ENCODE data around the gene NF1. TPM values are rescaled to one million over a fixed set of nuclear protein-coding genes. Genes with fewer than 3 reads are reported as not detected.
A peak's percentile ranks its signal among the peaks of the same experiment; 100 is the strongest.
"Not testable (repeated sequence)": the region's sequence is repeated elsewhere in the genome, so short reads cannot be mapped to it uniquely, and the experiment has no call there.

Gene NF1
- 22.6 and 28.6 TPM in 2 replicates for total RNA-seq

GRCh38 chr17:31094600-31095235 lies at the start of gene NF1:
Gene NF1, plus strand, starts transcription at chr17:31094977. Its CDS starts 333 bp downstream, at chr17:31095310.
- peak; percentile 83 to 94 for DNase-seq (ENCODE audit: low read depth in 2 of 2)

DNA sequence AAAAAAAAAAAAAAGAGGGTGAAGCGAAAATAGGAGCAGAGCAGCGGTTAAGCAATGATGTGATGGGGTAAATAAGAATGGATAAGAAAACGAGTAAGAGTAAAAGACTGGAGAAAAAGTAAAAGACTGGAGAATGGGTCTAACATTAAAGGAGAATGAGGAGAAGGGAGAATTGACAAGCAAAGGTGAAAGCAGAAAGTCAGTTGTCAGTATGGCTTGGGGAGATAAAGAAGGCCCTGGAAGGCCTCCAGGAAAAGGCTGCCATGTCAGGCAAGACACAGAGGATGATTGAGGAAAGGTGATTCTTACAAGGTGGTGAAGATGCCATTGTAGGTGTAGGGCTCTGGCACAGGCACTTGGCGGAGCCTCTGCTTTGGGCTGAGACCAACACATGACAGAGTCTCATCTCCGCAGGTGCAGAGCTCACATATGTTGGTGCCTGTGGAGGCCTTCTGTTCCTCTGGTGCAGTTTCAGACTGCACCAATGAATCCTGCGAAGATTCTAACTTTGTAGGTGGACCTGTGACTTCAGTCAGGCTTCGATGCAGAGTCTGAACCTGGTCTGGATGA lies 47.8 kb upstream of the NF1 start:
- DNase-seq (ENCODE audit: low read depth in 2 of 2): not testable (repeated sequence)

DNA sequence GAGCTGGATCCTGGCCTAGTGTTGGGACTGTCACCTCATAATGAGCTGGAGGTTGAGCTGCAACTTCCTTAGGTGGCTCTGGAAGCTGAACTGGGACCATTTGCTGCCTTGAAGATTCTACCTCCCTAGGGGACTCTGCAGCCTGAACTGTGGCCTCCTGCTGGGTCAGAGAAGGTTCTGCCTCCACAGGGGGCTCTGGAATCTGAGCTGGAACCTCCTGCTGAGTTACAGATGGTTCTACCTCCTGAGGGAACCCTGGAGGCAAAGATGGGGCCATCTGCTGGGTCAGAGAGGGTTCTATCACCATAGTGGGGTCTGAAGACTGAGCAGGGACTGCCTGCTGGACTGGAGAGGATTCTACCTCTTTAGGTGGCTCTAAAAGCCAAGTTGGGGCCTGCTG lies 46.6 kb upstream of the NF1 start:
- no peak for DNase-seq (ENCODE audit: low read depth in 2 of 2)

DNA sequence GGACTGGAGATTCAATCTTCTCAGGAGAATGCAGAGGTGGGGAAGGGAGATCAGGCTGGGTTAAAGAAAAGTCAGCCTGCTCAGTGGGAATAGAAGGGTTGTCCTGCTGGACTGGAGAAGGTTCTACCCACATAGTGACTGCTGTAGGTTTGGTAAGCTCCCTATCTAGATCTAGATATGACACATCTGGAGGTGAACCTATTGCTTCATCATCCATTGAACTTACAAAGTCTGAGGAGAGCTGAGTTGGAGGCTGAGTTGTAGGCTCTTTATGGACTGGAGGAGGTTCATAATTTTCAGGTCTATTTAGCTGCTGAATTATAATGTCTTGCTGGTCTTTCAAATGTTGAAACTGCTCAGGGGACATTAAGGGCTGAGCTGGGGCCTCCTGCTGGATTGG lies 46.0 kb upstream of the NF1 start:
- no peak for DNase-seq (ENCODE audit: low read depth in 2 of 2)

DNA sequence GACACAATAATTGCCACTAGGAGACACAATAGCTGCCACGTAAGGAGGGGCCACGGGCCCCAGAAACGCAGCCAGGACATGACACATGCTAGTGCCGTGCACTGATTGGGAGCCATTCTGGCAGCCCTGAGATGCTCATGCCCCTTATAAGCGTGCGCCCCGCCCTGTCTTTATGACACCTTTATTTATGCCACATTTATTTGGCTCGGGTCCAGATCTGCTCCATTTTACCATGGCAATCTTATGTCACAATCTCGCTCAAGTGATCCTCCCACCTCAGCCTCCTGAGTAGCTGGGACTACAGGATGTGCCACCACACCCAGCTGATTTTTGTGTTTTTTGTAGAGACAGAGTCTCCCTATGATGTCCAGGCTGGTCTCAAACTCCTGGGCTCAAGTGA lies 43.8 kb upstream of the NF1 start:
- DNase-seq (ENCODE audit: low read depth in 2 of 2): no peak

GRCh38 chr17:31051506-31051905 lies 43.3 kb upstream of the NF1 start:
- no peak for DNase-seq (ENCODE audit: low read depth in 2 of 2)

GRCh38 chr17:31052187-31052889 lies 42.4 kb upstream of the NF1 start:
- DNase-seq (ENCODE audit: low read depth in 2 of 2): no peak

DNA sequence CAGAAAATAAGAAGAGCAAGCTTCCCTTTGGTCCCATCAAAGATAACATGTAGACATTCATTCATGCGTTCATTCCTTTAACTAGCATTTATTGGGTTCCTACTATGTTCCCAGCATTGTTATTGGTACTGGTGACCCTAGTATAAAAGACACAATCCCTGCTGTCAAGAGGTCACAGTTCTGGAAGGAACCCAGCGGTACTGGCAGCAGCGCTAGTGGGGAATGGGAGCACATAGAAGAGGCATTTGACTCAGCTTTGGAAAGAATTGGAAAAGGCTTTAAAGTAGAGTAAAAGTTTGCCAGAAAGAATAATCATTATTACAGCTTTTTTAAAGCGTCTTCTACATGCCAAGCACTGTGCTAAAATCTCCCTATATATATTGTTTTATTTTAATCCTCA lies 41.7 kb upstream of the NF1 start:
- no peak for DNase-seq (ENCODE audit: low read depth in 2 of 2)

DNA sequence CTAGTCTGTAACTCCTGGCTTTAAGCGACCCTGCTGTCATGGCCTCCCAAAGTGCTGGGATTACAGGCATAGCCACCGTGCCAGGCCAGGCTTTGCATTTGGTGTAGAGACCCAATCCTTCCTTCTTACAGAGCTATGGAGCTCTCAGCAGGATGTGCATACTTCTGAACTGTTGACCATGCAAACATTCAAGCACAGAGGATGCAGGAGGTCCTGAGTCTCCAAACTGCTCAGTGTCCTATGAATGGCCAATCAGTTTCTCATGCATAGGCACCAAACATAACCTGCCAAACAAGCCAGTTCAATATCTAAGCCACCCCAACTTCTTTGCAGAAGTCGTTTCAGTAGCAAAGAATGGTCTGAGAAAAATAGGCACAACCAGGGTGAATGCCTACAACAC lies 40.0 kb upstream of the NF1 start:
- no peak for DNase-seq (ENCODE audit: low read depth in 2 of 2)

DNA sequence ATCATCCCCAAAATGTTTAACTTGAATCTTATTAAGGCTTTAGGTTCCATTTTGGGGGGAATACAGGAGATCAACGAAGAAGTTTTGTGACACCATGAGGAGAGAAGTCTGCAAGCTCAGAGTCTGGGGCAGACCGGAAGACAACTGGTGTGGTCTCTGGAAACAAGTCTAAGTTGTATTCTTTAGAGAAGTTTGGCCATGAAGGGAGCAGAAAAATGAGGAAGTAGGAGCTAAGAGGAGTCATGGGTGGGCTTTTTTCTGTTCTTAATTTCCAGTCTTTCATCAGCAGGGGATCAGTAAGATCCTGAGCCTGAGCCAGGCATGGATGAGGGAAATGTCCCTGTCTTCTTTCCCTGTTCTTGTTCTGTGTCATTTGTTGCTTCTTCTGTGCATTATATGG lies 35.8 kb upstream of the NF1 start:
- DNase-seq (ENCODE audit: low read depth in 2 of 2): no peak

GRCh38 chr17:31060791-31061550 lies 33.8 kb upstream of the NF1 start:
- no peak for DNase-seq (ENCODE audit: low read depth in 2 of 2)

DNA sequence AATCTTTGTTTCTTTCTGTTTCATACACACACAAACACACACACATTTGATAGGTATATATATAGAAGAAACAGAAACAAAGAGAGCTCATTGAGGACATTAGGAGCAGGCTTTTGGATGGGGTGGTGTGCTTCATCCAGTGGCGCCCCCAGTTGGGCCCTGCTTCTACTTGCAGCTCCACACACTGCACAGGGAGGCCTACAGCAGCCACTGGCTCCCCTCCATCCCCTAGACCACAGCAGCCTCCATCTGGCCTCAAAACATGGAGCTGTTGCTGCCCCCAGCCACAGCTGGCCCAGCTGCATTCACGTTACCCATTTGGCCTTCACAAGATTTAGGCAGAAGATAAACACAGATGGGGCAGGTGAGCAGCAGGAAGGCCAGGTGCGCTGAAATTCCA lies 33.1 kb upstream of the NF1 start:
- DNase-seq (ENCODE audit: low read depth in 2 of 2): no peak

DNA sequence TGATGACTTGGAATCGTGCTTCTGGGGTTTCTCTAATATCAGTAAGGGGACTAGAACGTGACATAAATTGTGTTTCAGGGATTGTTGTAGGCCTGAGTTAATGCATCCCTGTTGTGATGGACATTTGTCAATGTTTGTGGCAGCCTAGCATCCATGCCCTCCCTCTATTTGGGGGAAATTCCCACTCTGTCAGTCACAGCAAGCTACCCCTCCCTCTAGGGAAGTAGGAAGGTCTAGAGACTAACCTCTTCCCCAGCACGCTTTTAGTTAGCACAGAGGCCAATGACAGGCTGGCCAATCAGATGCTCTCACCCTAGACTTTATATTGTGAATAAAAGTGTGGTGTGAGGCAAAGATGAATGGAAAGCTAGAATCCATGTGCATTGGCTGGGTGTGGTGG lies 32.4 kb upstream of the NF1 start:
- DNase-seq (ENCODE audit: low read depth in 2 of 2): no peak

GRCh38 chr17:31064707-31065106 lies 30.1 kb upstream of the NF1 start:
- DNase-seq (ENCODE audit: low read depth in 2 of 2): no peak

- DNase-seq (ENCODE audit: low read depth in 2 of 2): peak in 1 of 2 donors; percentile 73
These were observed 27.0 kb upstream of the NF1 start for GRCh38 chr17:31067691-31068184.

GRCh38 chr17:31068291-31068690 lies 26.5 kb upstream of the NF1 start:
- DNase-seq (ENCODE audit: low read depth in 2 of 2): peak in 1 of 2 donors; percentile 63

DNA sequence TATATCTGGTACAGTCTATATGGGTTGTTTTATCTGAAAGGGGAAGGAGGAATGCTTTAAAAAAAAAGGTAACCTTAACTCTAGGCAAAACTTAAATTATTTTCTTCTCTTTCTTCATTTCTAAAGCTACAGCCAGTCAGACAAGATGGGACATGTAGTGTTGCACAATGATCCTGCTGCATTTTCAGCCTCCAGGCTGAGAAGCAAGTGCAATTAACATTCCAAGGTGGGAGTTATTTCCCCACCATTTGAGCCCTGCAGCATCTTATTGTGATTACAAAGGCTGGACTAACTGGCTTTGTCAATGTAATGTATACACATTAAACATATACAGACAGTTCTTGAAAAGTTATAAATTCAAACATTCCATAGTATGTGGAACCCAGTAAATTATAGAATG lies 22.6 kb upstream of the NF1 start:
- DNase-seq (ENCODE audit: low read depth in 2 of 2): no peak

DNA sequence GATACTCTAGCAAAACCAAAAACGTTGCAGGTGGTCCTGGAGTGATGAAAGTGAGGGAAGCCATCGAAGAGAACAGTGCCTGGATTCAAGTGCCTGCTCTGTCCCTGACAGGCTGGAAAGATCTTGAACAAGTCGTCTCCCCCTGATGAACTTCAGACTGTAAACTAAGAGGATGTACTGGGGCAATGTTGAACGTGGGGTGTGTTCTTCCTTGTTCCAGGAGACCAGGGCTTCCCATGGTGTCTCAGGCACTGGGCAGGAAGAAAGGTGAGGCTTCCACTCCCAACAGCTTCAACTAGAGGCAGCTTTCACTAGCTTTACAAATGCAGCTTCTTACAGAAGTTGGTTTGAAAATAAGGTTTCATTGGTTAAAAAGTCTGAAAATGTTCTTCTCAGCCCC lies 21.4 kb upstream of the NF1 start:
- DNase-seq (ENCODE audit: low read depth in 2 of 2): no peak

DNA sequence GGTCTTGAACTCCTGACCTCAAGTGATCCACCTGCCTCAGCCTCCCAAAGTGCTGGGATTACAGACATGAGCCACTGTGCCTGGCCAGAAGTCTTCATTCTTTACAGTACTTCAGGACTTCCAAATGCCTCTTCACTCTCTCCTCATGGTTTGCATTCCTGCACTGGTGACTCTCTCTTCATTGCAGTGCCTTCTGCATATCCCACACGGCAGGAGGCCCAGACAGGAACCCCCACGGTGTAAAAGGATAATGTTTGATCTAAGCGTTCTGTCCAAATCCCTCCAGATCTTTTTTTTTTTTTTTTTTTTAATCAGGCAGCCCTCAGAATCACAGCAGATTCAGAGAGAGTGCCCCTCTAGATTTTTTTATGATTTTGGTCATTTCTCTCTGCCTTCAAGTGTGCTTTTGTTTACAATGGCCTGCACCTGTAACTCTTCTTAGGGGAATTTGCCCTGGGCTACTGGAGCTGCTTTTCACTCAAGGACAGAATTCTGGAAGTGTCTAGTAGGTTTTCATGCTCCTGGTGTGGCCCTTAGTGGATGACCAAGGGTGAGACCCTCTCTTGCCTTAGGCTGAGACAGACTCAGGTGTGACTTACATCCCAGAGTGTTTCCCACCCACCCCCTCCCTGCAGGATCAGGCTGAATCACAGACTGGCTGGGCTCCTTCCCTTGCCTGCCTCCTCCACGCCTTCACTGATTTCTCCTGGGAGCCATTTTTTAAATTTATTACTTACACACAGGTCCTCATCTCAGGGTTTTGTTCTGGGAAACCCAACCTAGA lies 19.8 kb upstream of the NF1 start:
- no peak for DNase-seq (ENCODE audit: low read depth in 2 of 2)

DNA sequence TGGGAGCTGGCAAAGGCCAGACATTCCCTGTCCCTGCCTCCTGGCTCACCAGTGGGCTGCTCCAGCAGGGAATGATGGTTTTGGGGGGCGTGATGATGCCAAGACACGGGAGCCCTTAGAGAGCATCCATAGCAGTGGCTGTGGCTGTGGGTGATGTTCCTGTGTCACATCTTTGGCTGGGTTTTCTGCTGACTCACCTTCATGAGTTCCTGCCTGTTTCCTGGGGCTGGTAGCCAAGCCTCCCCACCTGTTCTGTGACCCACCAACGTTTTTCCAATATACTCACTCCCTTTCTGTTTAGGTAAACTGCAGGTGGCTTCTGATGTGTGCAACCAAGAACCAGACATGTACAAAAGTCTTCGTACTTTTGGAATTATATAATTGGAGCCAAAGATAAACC lies 16.5 kb upstream of the NF1 start:
- DNase-seq (ENCODE audit: low read depth in 2 of 2): peak in 1 of 2 donors; percentile 7

DNA sequence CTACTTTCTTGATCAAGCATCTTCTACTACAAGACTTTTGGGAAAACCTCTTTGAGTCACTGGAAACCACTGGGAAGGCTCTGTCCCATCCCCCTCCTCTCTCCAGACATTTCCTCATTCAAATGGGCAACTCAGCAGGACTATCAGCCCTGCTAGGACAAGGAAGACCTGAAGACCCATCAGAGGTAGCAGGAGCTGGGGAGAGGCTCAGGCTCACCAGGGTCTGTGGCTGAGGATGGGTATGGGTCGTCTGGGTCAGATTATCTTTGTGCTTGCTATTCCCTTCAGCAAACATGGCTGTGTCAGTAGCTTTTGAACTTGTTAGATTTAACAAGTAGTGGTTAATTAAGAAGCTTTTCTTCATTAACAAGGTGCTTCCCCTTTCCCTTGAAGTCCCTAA lies 15.0 kb upstream of the NF1 start:
- no peak for DNase-seq (ENCODE audit: low read depth in 2 of 2)
